Stimulated activated naive CD4-positive, alpha-beta T cell treated with Interleukin-2 at 50 U/mL for 16 hours (primary cell): Measurements from ENCODE around the gene PTX3.

Source experiments
- DNase-seq: peaks from one replicate; lab custom pipeline; 2025; lab: John Stamatoyannopoulos, UW

PTX3 gene

GRCh38 chr3:157436583-157437291, at the start of gene PTX3:
Gene PTX3 (plus strand): TSS chr3:157436850. CDS start chr3:157436934, 84 bp downstream.
- DNase-seq: no peak

GRCh38 chr3:157387708-157388435, 48.8 kb upstream of the PTX3 start:
- DNase-seq: no peak

- no peak for DNase-seq
Measured at GRCh38 chr3:157388976-157389375, 47.7 kb upstream of the PTX3 start.

- no peak for DNase-seq
Measured at GRCh38 chr3:157390713-157391515, 45.7 kb upstream of the PTX3 start.

DNA sequence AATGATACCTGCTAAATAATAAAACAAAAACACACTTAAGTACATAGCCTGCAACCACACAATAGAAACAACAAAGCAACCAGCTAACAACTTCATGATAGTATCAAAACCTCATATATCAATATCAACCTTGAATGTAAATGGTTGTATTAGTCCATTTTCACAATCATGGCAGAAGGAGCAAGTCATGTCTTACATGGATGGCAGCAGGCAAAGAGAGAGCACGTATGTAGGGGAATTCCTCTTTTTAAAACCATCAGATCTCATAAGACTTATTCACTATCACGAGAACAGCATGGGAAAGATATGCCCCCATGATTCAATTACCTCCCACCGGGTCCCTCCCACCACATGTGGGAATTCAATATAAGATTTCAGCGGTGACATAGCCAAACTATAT, 44.5 kb upstream of the PTX3 start:
- no peak for DNase-seq

- DNase-seq: no peak
Measured at GRCh38 chr3:157393113-157393512, 43.5 kb upstream of the PTX3 start.

GRCh38 chr3:157394411-157394810, 42.2 kb upstream of the PTX3 start:
- DNase-seq: no peak

GRCh38 chr3:157398598-157398997, 38.1 kb upstream of the PTX3 start:
- no peak for DNase-seq

DNA sequence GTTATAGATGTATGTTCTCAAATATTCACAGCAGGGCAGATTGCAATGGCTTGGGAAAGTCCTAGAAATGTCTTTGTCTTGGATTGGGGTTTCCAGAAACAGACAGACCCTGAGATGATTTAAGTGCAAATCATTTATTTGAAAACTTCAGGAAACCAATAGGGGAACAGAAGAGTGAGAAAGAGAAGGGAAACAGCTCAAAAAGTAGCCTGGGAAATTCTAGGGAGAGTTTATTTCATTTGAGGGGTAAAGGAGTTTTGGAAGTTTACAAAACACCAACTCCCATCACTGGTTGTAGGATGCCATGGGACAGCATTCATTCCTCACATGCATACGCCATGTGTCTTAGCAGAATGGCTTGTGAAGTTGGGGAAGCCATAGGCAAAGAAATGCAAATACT, 32.3 kb upstream of the PTX3 start:
- no peak for DNase-seq

- no peak for DNase-seq
Measured at GRCh38 chr3:157405457-157405856, 31.2 kb upstream of the PTX3 start.

DNA sequence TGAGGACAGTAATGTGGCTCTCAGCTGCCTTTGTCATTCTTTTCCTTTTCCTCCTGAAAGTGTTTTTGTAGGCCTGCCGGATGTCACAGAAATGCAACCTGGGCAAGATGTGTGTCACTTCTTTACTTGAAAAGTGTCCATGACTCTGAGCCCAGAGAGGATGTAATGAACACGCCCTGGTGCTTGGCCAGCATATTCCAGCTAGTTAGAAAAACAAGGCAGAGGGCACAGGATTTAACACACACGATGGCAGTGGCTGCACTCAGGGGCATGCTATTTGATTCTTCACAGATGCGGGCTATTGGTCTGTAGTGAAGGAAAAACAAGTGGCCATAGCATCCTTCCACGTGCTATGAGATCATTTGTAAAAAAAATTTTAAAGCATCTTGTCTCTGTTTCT, 30.3 kb upstream of the PTX3 start:
- no peak for DNase-seq

GRCh38 chr3:157407769-157408168, 28.9 kb upstream of the PTX3 start:
- DNase-seq: no peak

- DNase-seq: no peak
Measured at GRCh38 chr3:157408499-157409149, 28.0 kb upstream of the PTX3 start.

- DNase-seq: no peak
Measured at GRCh38 chr3:157409516-157409915, 27.1 kb upstream of the PTX3 start.

- no peak for DNase-seq
Measured at GRCh38 chr3:157410945-157411344, 25.7 kb upstream of the PTX3 start.

DNA sequence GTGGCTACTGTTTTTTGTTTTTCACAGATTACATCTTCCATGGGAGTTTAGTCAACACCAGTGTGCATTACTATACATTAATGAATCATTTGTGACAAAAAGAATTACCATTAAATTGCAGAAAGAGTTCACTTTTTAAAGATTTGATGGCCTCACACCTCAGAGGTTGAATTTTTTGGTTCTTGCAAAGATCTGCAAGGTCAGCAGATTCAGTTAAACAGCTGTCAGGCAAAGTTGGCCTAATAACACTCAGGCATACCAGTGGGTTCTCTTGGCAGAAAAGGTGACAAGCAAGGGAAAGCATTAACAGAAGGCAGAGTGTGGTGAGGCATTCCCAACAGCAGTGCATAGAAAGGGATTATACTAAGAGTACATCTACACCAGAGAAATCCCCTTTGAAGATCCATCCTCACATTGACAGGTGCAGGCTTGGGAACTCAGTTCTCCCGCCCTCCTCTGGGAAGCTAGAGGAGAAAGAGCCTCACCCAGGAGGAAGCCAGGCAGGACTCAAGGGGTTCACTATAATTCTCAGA, 24.3 kb upstream of the PTX3 start:
- DNase-seq: no peak

DNA sequence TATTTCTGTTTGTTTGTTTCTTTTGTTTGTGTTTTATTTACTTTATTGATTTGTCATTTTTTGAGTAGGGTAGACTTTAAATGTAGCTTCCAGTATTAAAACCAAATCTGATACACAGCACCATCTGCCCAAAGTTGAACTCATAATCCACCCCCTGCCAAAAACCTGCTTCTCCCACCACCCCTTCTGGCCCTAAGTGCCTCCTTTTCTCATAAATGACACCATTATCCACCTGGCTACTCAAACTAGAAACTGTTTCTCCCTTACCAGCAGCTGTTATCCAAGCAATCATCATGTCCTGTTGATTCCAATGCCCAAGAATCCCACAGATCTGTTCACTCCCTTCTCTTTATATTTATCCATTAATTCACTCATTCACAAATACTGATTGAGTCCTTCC, 21.8 kb upstream of the PTX3 start:
- no peak for DNase-seq

GRCh38 chr3:157416347-157417087, 20.1 kb upstream of the PTX3 start:
- no peak for DNase-seq

DNA sequence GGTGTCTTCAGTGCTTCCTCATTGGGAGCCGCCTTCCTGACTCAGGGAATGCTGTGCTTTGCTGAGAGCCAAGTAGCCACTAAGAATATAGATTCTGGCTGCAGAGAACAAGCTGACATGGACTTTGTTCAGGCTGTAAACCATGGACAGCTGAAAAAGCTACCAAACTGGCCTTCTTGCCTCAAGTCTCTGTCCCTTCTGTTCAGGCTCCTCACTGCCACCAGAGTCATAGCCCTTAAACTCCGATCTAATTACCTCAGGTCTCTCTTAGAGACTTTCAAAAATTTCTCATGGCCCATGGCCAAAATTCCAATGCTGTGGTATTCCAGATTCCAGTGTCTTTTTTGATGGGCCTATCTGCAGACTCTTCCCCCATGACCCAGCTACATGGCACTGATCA, 19.4 kb upstream of the PTX3 start:
- DNase-seq: no peak

- DNase-seq: no peak
Measured at GRCh38 chr3:157418104-157418503, 18.5 kb upstream of the PTX3 start.

GRCh38 chr3:157420606-157421130, 16.0 kb upstream of the PTX3 start:
- DNase-seq: no peak
